Measurements from ENCODE around the gene C17orf107.

The C17orf107 gene

GRCh38 chr17:4892499-4893221, 6.7 kb upstream of the C17orf107 start:
- Histone ChIP-seq H2AK5ac (ENCODE audit: low read depth, low read length) (no peak overlapping the region), H3K4ac (ENCODE audit: low read length) (no peak overlapping the region), H3K18ac (ENCODE audit: low read length) (no peak overlapping the region), H2BK15ac (ENCODE audit: low read length) (no peak overlapping the region), H2BK120ac (ENCODE audit: low read depth, low read length) (no peak overlapping the region), H3K9ac (ENCODE audit: low read depth, low read length, poor library complexity) (peak overlapping the region; percentile 70), H3K4me1 (ENCODE audit: control insufficient read depth in 2 of 2, insufficient read depth in 1 of 2, low read depth in 1 of 2, low read length in 2 of 2) (no peaks in the 10 kb centered on the region), H2AFZ (ENCODE audit: low read length) (no peak overlapping the region), H3K4me3 (ENCODE audit: low read length in 2 of 2) (no peak overlapping the region), H3K14ac (ENCODE audit: low read length) (no peak overlapping the region), H4K8ac (ENCODE audit: low read depth, low read length) (no peak overlapping the region), H4K91ac (ENCODE audit: low read depth, low read length, poor library complexity) (no peak overlapping the region), H3K79me1 (ENCODE audit: low read depth, low read length) (peaks cover 4% of the 10 kb centered on the region), H2BK5ac (ENCODE audit: low read length) (peak overlapping the region; percentile 42), H3K36me3 (replicated peaks in 1 of 2; ENCODE audit: control insufficient read depth in 2 of 2, insufficient read depth in 2 of 2, low read length in 2 of 2) (peaks cover 50 to 85% of the 10 kb centered on the region in 2 donors), H3K27me3 (ENCODE audit: control insufficient read depth in 3 of 3, insufficient read depth in 3 of 3, low read depth in 1 of 3, low read length in 3 of 3) (no peaks in the 10 kb centered on the region), H3K9me3 (replicated peaks in 1 of 2; ENCODE audit: control insufficient read depth in 2 of 2, insufficient read depth in 1 of 2, low read depth in 1 of 2, low read length in 2 of 2) (no peaks in the 10 kb centered on the region), H2BK12ac (ENCODE audit: low read length) (no peak overlapping the region), H3K23ac (ENCODE audit: low read depth, low read length, poor library complexity) (peak overlapping the region; percentile 8), H3K27ac (replicated peaks; ENCODE audit: low read length) (no peak overlapping the region), H3K4me2 (ENCODE audit: insufficient read depth, low read length, poor library complexity, severe bottlenecking) (no peak overlapping the region)
- no peak for DNase-seq (ENCODE audit: low spot score)
- WGBS, 2 donors (ENCODE audit: extremely low coverage in 2 of 2, insufficient read length in 2 of 2, insufficient replicate concordance in 1 of 2) = no CpG with 5 or more reads among the region's 23 CpGs

- no peak overlapping the region for H3K4me3 ChIP-seq (ENCODE audit: low read length in 2 of 2)
- WGBS, 2 donors (ENCODE audit: extremely low coverage in 2 of 2, insufficient read length in 2 of 2, insufficient replicate concordance in 1 of 2) = no CpG with 5 or more reads among the region's 18 CpGs
- H2BK5ac ChIP-seq (ENCODE audit: low read length) = no peak overlapping the region
- H3K27me3 ChIP-seq (ENCODE audit: control insufficient read depth in 3 of 3, insufficient read depth in 3 of 3, low read depth in 1 of 3, low read length in 3 of 3) = no peaks in the 10 kb centered on the region
- no peak overlapping the region for H2BK15ac ChIP-seq (ENCODE audit: low read length)
- no peak overlapping the region for H3K4me2 ChIP-seq (ENCODE audit: insufficient read depth, low read length, poor library complexity, severe bottlenecking)
- no peaks in the 10 kb centered on the region for H3K4me1 ChIP-seq (ENCODE audit: control insufficient read depth in 2 of 2, insufficient read depth in 1 of 2, low read depth in 1 of 2, low read length in 2 of 2)
- no peak overlapping the region for H2BK12ac ChIP-seq (ENCODE audit: low read length)
- no peak overlapping the region for H3K27ac ChIP-seq (replicated peaks; ENCODE audit: low read length)
- H3K79me1 ChIP-seq (ENCODE audit: low read depth, low read length) = peaks cover 4% of the 10 kb centered on the region
- no peak overlapping the region for H3K9ac ChIP-seq (ENCODE audit: low read depth, low read length, poor library complexity)
- no peak overlapping the region for H3K18ac ChIP-seq (ENCODE audit: low read length)
- H2AFZ ChIP-seq (ENCODE audit: low read length) = no peak overlapping the region
- no peak overlapping the region for H2BK120ac ChIP-seq (ENCODE audit: low read depth, low read length)
- peaks cover 50 to 83% of the 10 kb centered on the region in 2 donors for H3K36me3 ChIP-seq (replicated peaks in 1 of 2; ENCODE audit: control insufficient read depth in 2 of 2, insufficient read depth in 2 of 2, low read length in 2 of 2)
- no peaks in the 10 kb centered on the region for H3K9me3 ChIP-seq (replicated peaks in 1 of 2; ENCODE audit: control insufficient read depth in 2 of 2, insufficient read depth in 1 of 2, low read depth in 1 of 2, low read length in 2 of 2)
- no peak for DNase-seq (ENCODE audit: low spot score)
- no peak overlapping the region for H3K4ac ChIP-seq (ENCODE audit: low read length)
- no peak overlapping the region for H4K91ac ChIP-seq (ENCODE audit: low read depth, low read length, poor library complexity)
- peak overlapping the region; percentile 71 for H3K14ac ChIP-seq (ENCODE audit: low read length)
- no peak overlapping the region for H2AK5ac ChIP-seq (ENCODE audit: low read depth, low read length)
- no peak overlapping the region for H4K8ac ChIP-seq (ENCODE audit: low read depth, low read length)
- no peak overlapping the region for H3K23ac ChIP-seq (ENCODE audit: low read depth, low read length, poor library complexity)
Observed at GRCh38 chr17:4893272-4893671, 6.1 kb upstream of the C17orf107 start.

GRCh38 chr17:4893721-4894560, 5.4 kb upstream of the C17orf107 start:
- Histone ChIP-seq H2BK5ac (ENCODE audit: low read length) (peak overlapping the region; percentile 75), H3K4me1 (ENCODE audit: control insufficient read depth in 2 of 2, insufficient read depth in 1 of 2, low read depth in 1 of 2, low read length in 2 of 2) (no peaks in the 10 kb centered on the region), H3K36me3 (replicated peaks in 1 of 2; ENCODE audit: control insufficient read depth in 2 of 2, insufficient read depth in 2 of 2, low read length in 2 of 2) (peaks cover 48 to 86% of the 10 kb centered on the region in 2 donors), H3K4me2 (ENCODE audit: insufficient read depth, low read length, poor library complexity, severe bottlenecking) (no peak overlapping the region), H3K79me1 (ENCODE audit: low read depth, low read length) (peaks cover 4% of the 10 kb centered on the region), H3K14ac (ENCODE audit: low read length) (peak overlapping the region; percentile 71), H3K27ac (replicated peaks; ENCODE audit: low read length) (no peak overlapping the region), H2AFZ (ENCODE audit: low read length) (no peak overlapping the region), H3K9me3 (replicated peaks in 1 of 2; ENCODE audit: control insufficient read depth in 2 of 2, insufficient read depth in 1 of 2, low read depth in 1 of 2, low read length in 2 of 2) (no peaks in the 10 kb centered on the region), H3K4ac (ENCODE audit: low read length) (no peak overlapping the region), H3K4me3 (ENCODE audit: low read length in 2 of 2) (peak overlapping the region in 1 of 2 donors; percentile 21), H4K8ac (ENCODE audit: low read depth, low read length) (no peak overlapping the region), H3K18ac (ENCODE audit: low read length) (no peak overlapping the region), H4K91ac (ENCODE audit: low read depth, low read length, poor library complexity) (no peak overlapping the region), H3K9ac (ENCODE audit: low read depth, low read length, poor library complexity) (no peak overlapping the region), H2BK120ac (ENCODE audit: low read depth, low read length) (no peak overlapping the region), H3K23ac (ENCODE audit: low read depth, low read length, poor library complexity) (no peak overlapping the region), H2BK12ac (ENCODE audit: low read length) (no peak overlapping the region), H2BK15ac (ENCODE audit: low read length) (no peak overlapping the region), H3K27me3 (ENCODE audit: control insufficient read depth in 3 of 3, insufficient read depth in 3 of 3, low read depth in 1 of 3, low read length in 3 of 3) (no peaks in the 10 kb centered on the region), H2AK5ac (ENCODE audit: low read depth, low read length) (no peak overlapping the region)
- WGBS, 2 donors (ENCODE audit: extremely low coverage in 2 of 2, insufficient read length in 2 of 2, insufficient replicate concordance in 1 of 2) = no CpG with 5 or more reads among the region's 31 CpGs
- DNase-seq (ENCODE audit: low spot score) = no peak

GRCh38 chr17:4895121-4895520, 4.2 kb upstream of the C17orf107 start:
- Histone ChIP-seq H3K4me2 (ENCODE audit: insufficient read depth, low read length, poor library complexity, severe bottlenecking) (no peak overlapping the region), H3K4me3 (ENCODE audit: low read length in 2 of 2) (no peak overlapping the region), H3K9ac (ENCODE audit: low read depth, low read length, poor library complexity) (no peak overlapping the region), H3K27me3 (ENCODE audit: control insufficient read depth in 3 of 3, insufficient read depth in 3 of 3, low read depth in 1 of 3, low read length in 3 of 3) (no peaks in the 10 kb centered on the region), H3K27ac (replicated peaks; ENCODE audit: low read length) (no peak overlapping the region), H3K23ac (ENCODE audit: low read depth, low read length, poor library complexity) (no peak overlapping the region), H3K14ac (ENCODE audit: low read length) (no peak overlapping the region), H3K4me1 (ENCODE audit: control insufficient read depth in 2 of 2, insufficient read depth in 1 of 2, low read depth in 1 of 2, low read length in 2 of 2) (no peaks in the 10 kb centered on the region), H3K9me3 (replicated peaks in 1 of 2; ENCODE audit: control insufficient read depth in 2 of 2, insufficient read depth in 1 of 2, low read depth in 1 of 2, low read length in 2 of 2) (no peaks in the 10 kb centered on the region), H2BK15ac (ENCODE audit: low read length) (no peak overlapping the region), H2BK5ac (ENCODE audit: low read length) (peak overlapping the region; percentile 48), H3K18ac (ENCODE audit: low read length) (no peak overlapping the region), H2AK5ac (ENCODE audit: low read depth, low read length) (no peak overlapping the region), H3K4ac (ENCODE audit: low read length) (no peak overlapping the region), H2AFZ (ENCODE audit: low read length) (no peak overlapping the region), H4K8ac (ENCODE audit: low read depth, low read length) (no peak overlapping the region), H2BK120ac (ENCODE audit: low read depth, low read length) (no peak overlapping the region), H3K36me3 (replicated peaks in 1 of 2; ENCODE audit: control insufficient read depth in 2 of 2, insufficient read depth in 2 of 2, low read length in 2 of 2) (peaks cover 45 to 87% of the 10 kb centered on the region in 2 donors), H4K91ac (ENCODE audit: low read depth, low read length, poor library complexity) (no peak overlapping the region), H3K79me1 (ENCODE audit: low read depth, low read length) (peaks cover 4% of the 10 kb centered on the region), H2BK12ac (ENCODE audit: low read length) (no peak overlapping the region)
- WGBS, 2 donors (ENCODE audit: extremely low coverage in 2 of 2, insufficient read length in 2 of 2, insufficient replicate concordance in 1 of 2) = no CpG with 5 or more reads among the region's 13 CpGs
- DNase-seq (ENCODE audit: low spot score) = no peak
